GM23338 (cell line): Measurements from ENCODE around the gene ROGDI. TPM values are rescaled to one million over a fixed set of nuclear protein-coding genes. Genes with fewer than 3 reads are reported as not detected.

Experiments
- ATAC-seq: fragments of 200-7000 bp; cut with Tn5 transposase; 3 replicates; pipeline ENCODE4 v1.9.1; 2020
- DNase-seq: peaks from one replicate; pipeline ENCODE4 v3.0.0-alpha.2; 2015; ENCODE audit warnings: low spot score
- H2AFZ ChIP-seq: fragments of 200-600 bp; sonication (generic); 2 replicates; pipeline ENCODE4 v1.8.0; 2016; ENCODE audit warnings: antibody characterized with exemption, mild to moderate bottlenecking, moderate library complexity
- H3F3A ChIP-seq: fragments of 200-600 bp; sonication (generic); replicated peaks from 2 replicates; pipeline ENCODE4 v1.8.0; 2017; ENCODE audit warnings: antibody characterized with exemption, mixed run types, low read depth
- H3K27ac ChIP-seq: fragments of 200-600 bp; sonication (generic); 2 replicates; pipeline ENCODE4 v1.6.1; 2016; ENCODE audit warnings: low read depth
- H3K27me3 ChIP-seq: fragments of 200-600 bp; sonication (generic); 2 replicates; pipeline ENCODE4 v1.8.0; 2016; ENCODE audit warnings: mild to moderate bottlenecking, mixed run types, moderate library complexity; ENCODE audit not compliant: insufficient read depth
- H3K36me3 ChIP-seq: fragments of 200-600 bp; sonication (generic); 2 replicates; pipeline ENCODE4 v1.8.0; 2016; ENCODE audit warnings: mild to moderate bottlenecking; ENCODE audit not compliant: insufficient read depth
- H3K4me1 ChIP-seq: fragments of 200-600 bp; sonication (generic); 2 replicates; pipeline ENCODE4 v1.8.0; 2016; ENCODE audit warnings: mild to moderate bottlenecking, moderate library complexity; ENCODE audit not compliant: insufficient read depth
- H3K4me2 ChIP-seq: fragments of 200-600 bp; sonication (generic); 2 replicates; pipeline ENCODE4 v1.7.1; 2017; ENCODE audit warnings: mixed run types
- H3K4me3 ChIP-seq: fragments of 200-600 bp; sonication (generic); 2 replicates; pipeline ENCODE4 v1.6.1; 2016; ENCODE audit warnings: mixed run types
- H3K79me2 ChIP-seq: fragments of 200-600 bp; sonication (generic); replicated peaks from 2 replicates; pipeline ENCODE4 v1.8.0; 2017; ENCODE audit warnings: mild to moderate bottlenecking; ENCODE audit not compliant: insufficient read depth
- H3K9me2 ChIP-seq: fragments of 200-600 bp; sonication (generic); 2 replicates; pipeline ENCODE4 v1.8.0; 2017; ENCODE audit not compliant: insufficient read depth
- H4K20me1 ChIP-seq: fragments of 200-600 bp; sonication (generic); replicated peaks from 2 replicates; pipeline ENCODE4 v1.8.0; 2017; ENCODE audit warnings: mild to moderate bottlenecking; ENCODE audit not compliant: insufficient read depth
- H3K27ac Mint-ChIP-seq: 2 replicates; pipeline ENCODE4 v1.8.0; 2020; ENCODE audit warnings: inconsistent platforms, mild to moderate bottlenecking, moderate library complexity, mixed read lengths
- H3K27me3 Mint-ChIP-seq: 3 replicates; pipeline ENCODE4 v1.8.0; 2022; ENCODE audit warnings: low read depth, mild to moderate bottlenecking, moderate library complexity, mixed read lengths, inconsistent platforms; ENCODE audit not compliant: insufficient read depth, poor library complexity
- H3K36me3 Mint-ChIP-seq: 3 replicates; pipeline ENCODE4 v1.8.0; 2021; ENCODE audit warnings: low read depth, mild to moderate bottlenecking, inconsistent platforms, moderate library complexity, mixed read lengths
- H3K4me1 Mint-ChIP-seq: 3 replicates; pipeline ENCODE4 v1.8.0; 2020; ENCODE audit warnings: mild to moderate bottlenecking, inconsistent platforms, mixed read lengths
- H3K4me3 Mint-ChIP-seq: 3 replicates; pipeline ENCODE4 v1.8.0; 2021; ENCODE audit warnings: moderate library complexity, mild to moderate bottlenecking, inconsistent platforms, mixed read lengths
- H3K9me3 Mint-ChIP-seq: 3 replicates; pipeline ENCODE4 v1.8.0; 2020; ENCODE audit warnings: moderate library complexity, mild to moderate bottlenecking, inconsistent platforms, mixed read lengths
- JUNB ChIP-seq: IDR thresholded peaks from one replicate; pipeline ENCODE4 v1.6.1; 2016; ENCODE audit warnings: antibody characterized with exemption; ENCODE audit not compliant: unreplicated experiment
- POLR2AphosphoS5 ChIP-seq: IDR thresholded peaks from 2 replicates; pipeline ENCODE4 v1.6.1; 2016; ENCODE audit warnings: antibody characterized with exemption, low read depth
- REST ChIP-seq: IDR thresholded peaks from one replicate; pipeline ENCODE4 v1.6.1; 2018; ENCODE audit warnings: antibody characterized with exemption; ENCODE audit not compliant: unreplicated experiment
- ZNF331 ChIP-seq: fragments of 250-450 bp; sonication (Bioruptor Pico); IDR thresholded peaks from 2 replicates; pipeline ENCODE4 v1.5.0; 2020; ENCODE audit warnings: low read depth, mild to moderate bottlenecking, moderate library complexity
- ZNF462 ChIP-seq: fragments of 250-450 bp; sonication (Bioruptor Pico); IDR thresholded peaks from 2 replicates; pipeline ENCODE4 v1.5.0; 2020; ENCODE audit warnings: mild to moderate bottlenecking, moderate library complexity
- polyA plus RNA-seq: library from polyadenylated mRNA; unstranded; fragments of >200 nt; fragmentation: Nextera tagmentation; extraction: Ambion mirVana; gene quantifications from 2 replicates; pipeline ENCODE4 v1.2.1, GENCODE V29; 2016
- total RNA-seq: library from RNA; depleted of rRNA; stranded (reverse); fragments of >200 nt; shearing (Covaris generic); gene quantifications from 2 replicates; pipeline ENCODE4 v1.2.3, GENCODE V29; 2014

ROGDI gene
- total and polyA plus RNA-seq, 2 experiments from 2014 or later = 30.3 to 38.8 TPM

DNA sequence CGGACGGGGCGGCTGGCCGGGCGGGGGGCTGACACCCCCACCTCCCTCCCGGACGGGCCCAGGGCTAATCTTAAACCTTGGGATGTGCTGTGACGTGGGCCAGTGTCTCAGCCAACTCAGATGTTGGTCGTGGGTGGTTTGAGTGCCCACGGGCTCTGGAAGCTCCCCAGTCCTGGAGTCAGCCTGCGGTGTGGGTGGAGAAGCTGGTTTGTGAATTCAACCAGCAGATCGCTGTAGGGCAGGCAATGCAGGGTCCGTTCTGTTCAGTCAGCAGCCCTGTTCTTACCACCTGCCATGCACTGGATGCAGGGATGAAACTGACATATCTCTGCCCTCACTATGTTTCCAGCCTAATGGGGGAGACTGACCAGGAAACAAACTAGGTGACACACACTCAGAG, 27.4 kb downstream of the ROGDI start (continued):
- TF ChIP-seq ZNF462 (no peak), JUNB (no peak), ZNF331 (CRISPR knock-in tag) (no peak), REST (no peak), POLR2AphosphoS5 (no peak)

DNA sequence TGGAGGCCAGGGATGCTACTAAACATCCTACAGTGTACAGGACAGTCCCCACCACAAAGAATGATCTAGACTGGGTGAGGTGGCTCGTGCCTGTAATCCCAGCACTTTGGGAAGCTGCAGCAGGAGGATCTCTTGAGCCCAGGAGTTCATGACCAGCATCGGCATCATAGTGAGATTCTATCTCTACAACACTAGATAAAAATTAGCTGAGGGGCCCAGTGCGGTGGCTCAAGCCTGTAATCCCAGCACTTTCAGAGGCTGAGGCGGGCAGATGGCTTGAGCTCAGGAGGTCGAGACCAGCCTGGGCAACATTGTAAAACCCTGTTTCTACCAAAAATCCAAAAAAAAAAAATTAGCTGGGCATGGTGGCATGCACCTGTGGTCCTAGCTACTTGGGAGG, 30.1 kb downstream of the ROGDI start:
- peaks cover 3% of the 10 kb centered on the region; the same call in 1 of the 3 replicates for H3K9me3 Mint-ChIP-seq
- Histone ChIP-seq H3K4me3 (no peak overlapping the region), H3K4me2 (no peak overlapping the region), H3K27ac (no peak overlapping the region), H3K9me2 (no peaks in the 10 kb centered on the region), H3K79me2 (no peaks in the 10 kb centered on the region), H3F3A (peaks cover 17% of the 10 kb centered on the region; the same call in 1 of the 2 replicates), H4K20me1 (no peaks in the 10 kb centered on the region), H2AFZ (no peak overlapping the region), H3K36me3 (no peaks in the 10 kb centered on the region), H3K4me1 (peaks cover 13% of the 10 kb centered on the region), H3K27me3 (no peaks in the 10 kb centered on the region)
- DNase-seq (no peak), ATAC-seq (no peak)
- no peak overlapping the region for H3K4me3 Mint-ChIP-seq
- H3K4me1 Mint-ChIP-seq = peaks cover 13% of the 10 kb centered on the region
- H3K36me3 Mint-ChIP-seq = peaks cover 8% of the 10 kb centered on the region; the same call in 2 of the 3 replicates
- H3K27me3 Mint-ChIP-seq = peaks cover 9% of the 10 kb centered on the region
- no peak overlapping the region for H3K27ac Mint-ChIP-seq
- no peak for TF ChIP-seq ZNF462
